Spleen (tissue), 7 donors: Measurements from ENCODE around the gene PLTP.

Experiments
- CTCF ChIP-seq, 11 experiments: fragments of 200-600 bp in 7 of 11; fragments of 450-650 bp in 4 of 11; sonication (generic) in 4 of 11; IDR thresholded peaks in 8 of 11; conservative IDR thresholded peaks in 3 of 11; 1 replicate in 7 of 11; 2 replicates in 4 of 11; pipeline versions ENCODE4 v1.4.0 to v1.8.0; 2016 to 2021; ENCODE audit warnings: antibody characterized with exemption in 11 of 11, inconsistent platforms in 4 of 11, mild to moderate bottlenecking in 1 of 11
- POLR2A ChIP-seq, 3 donors: fragments of 450-650 bp; IDR thresholded peaks; one replicate each; pipeline ENCODE4 v1.5.1; 2017; ENCODE audit warnings: antibody characterized with exemption in 3 of 3, mild to moderate bottlenecking in 1 of 3
- POLR2AphosphoS5 ChIP-seq, 3 donors: sonication (generic); formaldehyde crosslinking; IDR thresholded peaks; one replicate each; pipeline ENCODE4 v1.5.1; 2017; ENCODE audit warnings: antibody characterized with exemption in 3 of 3
- donor health status: DM: no; HTN: no; CAD: no; lungs with moderate emphysema.
- donor health status: DM: no; HTN: no; CAD: no.
- donor health status: DM: no; HTN: no; CAD: no.

- no peak for TF ChIP-seq CTCF (IDR thresholded peaks at IDR 0.05 in 8 of 11, conservative IDR thresholded peaks at IDR 0.05 in 3 of 11)
- no peak for TF ChIP-seq POLR2A (IDR thresholded peaks at IDR 0.05)
- TF ChIP-seq POLR2AphosphoS5 (IDR thresholded peaks at IDR 0.05) = no peak
These were observed 46.6 kb upstream of the PLTP start for GRCh38 chr20:45958593-45958992.
